Mesenchymal stem cell (in vitro differentiated cells and primary cell): ENCODE data around the gene TATDN3.

Experiments used
- DNase-seq: peaks from one replicate; pipeline ENCODE4 v3.0.0-alpha.2; 2013
- H2AFZ ChIP-seq: one replicate; pipeline ENCODE4 v1.6.1; 2013; ENCODE audit warnings: low read depth, mild to moderate bottlenecking, control low read depth, inconsistent platforms, low read length, moderate library complexity
- H2AK5ac ChIP-seq: 2 replicates; pipeline ENCODE4 v1.6.1; 2013; ENCODE audit warnings: low read length, moderate library complexity, mild to moderate bottlenecking, inconsistent platforms; ENCODE audit not compliant: severe bottlenecking
- H2BK120ac ChIP-seq: one replicate; pipeline ENCODE4 v1.6.1; 2013; ENCODE audit warnings: low read depth, mild to moderate bottlenecking, inconsistent platforms, low read length, moderate library complexity
- H2BK12ac ChIP-seq, 2 experiments: one replicate each; pipeline ENCODE4 v1.6.1; 2013; ENCODE audit warnings: inconsistent platforms in 2 of 2, low read length in 2 of 2, mild to moderate bottlenecking in 2 of 2, moderate library complexity in 2 of 2, control low read depth in 1 of 2
- H2BK15ac ChIP-seq: one replicate; pipeline ENCODE4 v1.6.1; 2013; ENCODE audit warnings: mild to moderate bottlenecking, low read depth, inconsistent platforms; ENCODE audit not compliant: poor library complexity, severe bottlenecking
- H2BK5ac ChIP-seq: 2 replicates; pipeline ENCODE4 v1.6.1; 2013; ENCODE audit warnings: low read depth, mild to moderate bottlenecking, low read length, control low read depth, inconsistent platforms; ENCODE audit not compliant: poor library complexity, severe bottlenecking
- H3K14ac ChIP-seq, 2 experiments: one replicate each; pipeline ENCODE4 v1.6.1; 2013; ENCODE audit warnings: inconsistent platforms in 2 of 2, low read length in 2 of 2, control low read depth in 1 of 2, mild to moderate bottlenecking in 1 of 2, moderate library complexity in 1 of 2
- H3K18ac ChIP-seq, 2 experiments: one replicate each; pipeline ENCODE4 v1.6.1; 2013; ENCODE audit warnings: inconsistent platforms in 2 of 2, low read length in 2 of 2, control low read depth in 1 of 2, low read depth in 1 of 2, mild to moderate bottlenecking in 1 of 2
- H3K23ac ChIP-seq, 2 experiments: one replicate each; pipeline ENCODE4 v1.6.1; 2013; ENCODE audit warnings: inconsistent platforms in 2 of 2, low read length in 2 of 2, mild to moderate bottlenecking in 2 of 2, moderate library complexity in 2 of 2, control low read depth in 1 of 2
- H3K27ac ChIP-seq: 2 replicates; pipeline ENCODE4 v1.5.1; 2013; ENCODE audit warnings: mild to moderate bottlenecking, moderate library complexity, low read length, control low read depth, inconsistent platforms; ENCODE audit not compliant: poor library complexity, severe bottlenecking
- H3K27me3 ChIP-seq, 2 experiments: 2 replicates each; pipeline versions ENCODE4 v1.6.1 to v1.7.0; 2013; ENCODE audit warnings: low read length in 2 of 2, mild to moderate bottlenecking in 2 of 2, moderate library complexity in 2 of 2, control low read depth in 1 of 2, inconsistent platforms in 1 of 2; ENCODE audit not compliant: control insufficient read depth in 1 of 2, insufficient read depth in 1 of 2
- H3K36me3 ChIP-seq, 2 experiments: 2 replicates each; pipeline versions ENCODE4 v1.6.1 to v1.7.0; 2013; ENCODE audit warnings: low read length in 2 of 2, control low read depth in 1 of 2, inconsistent platforms in 1 of 2, low read depth in 1 of 2, mild to moderate bottlenecking in 1 of 2; ENCODE audit not compliant: insufficient read depth in 2 of 2, control insufficient read depth in 1 of 2
- H3K4ac ChIP-seq, 2 experiments: one replicate each; pipeline ENCODE4 v1.6.1; 2013; ENCODE audit warnings: inconsistent platforms in 2 of 2, low read length in 2 of 2, mild to moderate bottlenecking in 2 of 2, moderate library complexity in 2 of 2, control low read depth in 1 of 2, low read depth in 1 of 2
- H3K4me1 ChIP-seq: 2 replicates; pipeline ENCODE4 v1.6.1; 2013; ENCODE audit warnings: low read depth, low read length, control low read depth; ENCODE audit not compliant: control insufficient read depth, insufficient read depth
- H3K4me2 ChIP-seq: 2 replicates; pipeline ENCODE4 v1.6.1; 2013; ENCODE audit warnings: low read length, mild to moderate bottlenecking, inconsistent platforms; ENCODE audit not compliant: poor library complexity, severe bottlenecking
- H3K4me3 ChIP-seq, 2 experiments: 2 replicates each; pipeline versions ENCODE4 v1.5.1 to v1.7.0; 2013; ENCODE audit warnings: low read length in 2 of 2, mild to moderate bottlenecking in 2 of 2, control low read depth in 1 of 2, low read depth in 1 of 2; ENCODE audit not compliant: insufficient read depth in 1 of 2
- H3K79me1 ChIP-seq: replicated peaks from 2 replicates; pipeline ENCODE4 v1.6.1; 2013; ENCODE audit warnings: mild to moderate bottlenecking, control low read depth, low read length, inconsistent platforms; ENCODE audit not compliant: poor library complexity, severe bottlenecking
- H3K9ac ChIP-seq: 2 replicates; pipeline ENCODE4 v1.7.0; 2013; ENCODE audit warnings: mild to moderate bottlenecking, low read length, moderate library complexity
- H3K9me3 ChIP-seq: 2 replicates; pipeline ENCODE4 v1.7.0; 2013; ENCODE audit warnings: mild to moderate bottlenecking, low read length; ENCODE audit not compliant: control insufficient read depth
- H4K8ac ChIP-seq: one replicate; pipeline ENCODE4 v1.6.1; 2013; ENCODE audit warnings: inconsistent platforms, mild to moderate bottlenecking, low read length, moderate library complexity
- H4K91ac ChIP-seq: one replicate; pipeline ENCODE4 v1.6.1; 2013; ENCODE audit warnings: mild to moderate bottlenecking, low read length, inconsistent platforms
- WGBS: methylation state at CpG from one replicate; pipeline ENCODE4 v1.1.7; 2013; ENCODE audit warnings: mixed read lengths; 5-methylcytosine and 5-hydroxymethylcytosine counted together

Gene TATDN3

DNA sequence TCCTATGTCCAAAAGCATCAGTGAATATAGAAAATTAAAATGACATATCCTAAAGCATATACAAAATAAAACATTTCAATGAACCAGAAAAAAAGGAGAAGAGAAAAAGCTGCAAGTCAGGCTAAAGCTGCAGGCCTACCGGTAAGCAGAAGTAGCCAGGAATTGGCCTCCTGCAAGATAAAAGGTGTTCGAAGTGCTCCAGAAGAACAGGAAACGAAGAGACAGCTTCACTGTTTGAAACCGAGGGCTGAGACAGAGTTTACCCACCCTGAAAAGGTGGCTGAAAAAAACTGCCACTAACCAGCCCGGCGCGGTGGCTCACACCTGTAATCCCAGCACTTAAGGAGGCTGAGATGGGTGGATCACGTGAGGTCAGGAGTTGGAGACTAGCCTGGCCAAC, 37.5 kb upstream of the TATDN3 start:
- no peak overlapping the region for H3K4me3 ChIP-seq
- no peak overlapping the region for H2BK15ac ChIP-seq
- H3K9me3 ChIP-seq, result no peaks in the 10 kb centered on the region
- H4K91ac ChIP-seq, result no peak overlapping the region
- no peak overlapping the region for H4K8ac ChIP-seq
- DNase-seq, result no peak
- H3K18ac ChIP-seq, result peak overlapping the region in 1 of 2 experiments; percentile 21
- H3K36me3 ChIP-seq, result peaks cover 0 to 4% of the 10 kb centered on the region in 2 experiments
- H2BK12ac ChIP-seq, result no peak overlapping the region
- H3K4ac ChIP-seq, result no peak overlapping the region
- no peak overlapping the region for H2AFZ ChIP-seq
- H3K14ac ChIP-seq, result no peak overlapping the region
- no peaks in the 10 kb centered on the region for H3K4me1 ChIP-seq
- no peak overlapping the region for H3K4me2 ChIP-seq
- no peaks in the 10 kb centered on the region for H3K27me3 ChIP-seq
- H3K9ac ChIP-seq, result no peak overlapping the region
- 88% methylated on average over 8 of the region's 8 CpGs for whole genome bisulfite sequencing
- no peak overlapping the region for H3K23ac ChIP-seq
- peaks cover 15% of the 10 kb centered on the region for H3K79me1 ChIP-seq
- no peak overlapping the region for H2BK5ac ChIP-seq
- H2BK120ac ChIP-seq, result no peak overlapping the region
- H2AK5ac ChIP-seq, result no peak overlapping the region
- no peak overlapping the region for H3K27ac ChIP-seq

DNA sequence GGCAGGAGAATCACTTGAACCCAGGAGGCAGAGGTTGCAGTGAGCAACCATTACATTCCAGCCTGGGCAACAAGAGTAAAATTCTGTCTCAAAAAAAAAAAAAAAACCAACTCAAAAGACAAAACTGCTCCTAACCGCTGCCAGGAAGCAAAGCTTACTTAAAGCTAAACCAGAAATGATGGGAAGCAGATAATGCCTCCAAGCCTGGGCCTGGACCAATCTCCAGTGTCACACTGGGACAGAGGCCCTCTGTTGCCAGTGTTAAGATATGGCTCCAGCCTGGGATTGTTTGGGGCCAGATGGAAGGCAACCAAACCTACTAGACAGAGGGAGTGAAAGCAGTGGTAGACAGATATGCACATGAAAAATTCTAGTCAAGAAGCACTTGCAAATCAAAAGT, 37.0 kb upstream of the TATDN3 start:
- Histone ChIP-seq H2BK5ac (no peak overlapping the region), H3K9me3 (no peaks in the 10 kb centered on the region), H3K4me3 (no peak overlapping the region), H4K91ac (no peak overlapping the region), H3K4me2 (no peak overlapping the region), H2AFZ (no peak overlapping the region), H3K9ac (no peak overlapping the region), H3K4me1 (no peaks in the 10 kb centered on the region), H2BK15ac (no peak overlapping the region), H3K27ac (no peak overlapping the region), H2BK12ac (no peak overlapping the region), H3K36me3 (peaks cover 0 to 4% of the 10 kb centered on the region in 2 experiments), H3K18ac (no peak overlapping the region), H4K8ac (no peak overlapping the region), H3K23ac (no peak overlapping the region), H3K4ac (no peak overlapping the region), H2BK120ac (no peak overlapping the region), H3K14ac (no peak overlapping the region), H3K27me3 (no peaks in the 10 kb centered on the region), H2AK5ac (no peak overlapping the region), H3K79me1 (peaks cover 19% of the 10 kb centered on the region)
- peak; percentile 24 for DNase-seq
- 38% methylated on average over 1 of the region's 1 CpG for WGBS

DNA sequence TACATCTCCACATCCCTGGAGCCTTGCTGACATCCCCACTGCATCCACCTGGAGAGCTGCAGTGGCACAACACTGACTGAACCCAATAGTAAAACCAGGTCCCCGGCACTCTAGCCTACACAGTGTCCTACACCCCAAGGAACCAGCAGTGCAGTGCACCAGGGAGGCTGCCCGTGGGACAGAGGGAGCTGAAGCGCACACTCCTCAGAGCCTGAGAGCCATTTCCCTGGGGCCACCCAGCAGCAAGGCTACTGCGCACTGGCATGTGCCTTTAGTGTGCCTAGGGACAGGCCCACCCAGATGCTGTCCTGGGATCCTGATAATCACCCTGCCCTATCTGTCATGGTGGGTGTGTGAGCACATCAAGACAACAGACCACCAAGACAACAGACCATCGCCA, 32.0 kb upstream of the TATDN3 start:
- H3K4me1 ChIP-seq, result no peaks in the 10 kb centered on the region
- no peak overlapping the region for H3K4me2 ChIP-seq
- no peaks in the 10 kb centered on the region for H3K27me3 ChIP-seq
- H2AFZ ChIP-seq, result no peak overlapping the region
- H2BK120ac ChIP-seq, result no peak overlapping the region
- no peak overlapping the region for H4K91ac ChIP-seq
- H3K18ac ChIP-seq, result no peak overlapping the region
- 89% methylated on average over 5 of the region's 5 CpGs for WGBS
- no peak overlapping the region for H4K8ac ChIP-seq
- no peak overlapping the region for H3K9ac ChIP-seq
- no peak overlapping the region for H2BK5ac ChIP-seq
- H3K27ac ChIP-seq, result no peak overlapping the region
- peaks cover 4 to 19% of the 10 kb centered on the region in 2 experiments for H3K36me3 ChIP-seq
- H3K23ac ChIP-seq, result no peak overlapping the region
- H2BK15ac ChIP-seq, result no peak overlapping the region
- peaks cover 39% of the 10 kb centered on the region for H3K79me1 ChIP-seq
- H3K4ac ChIP-seq, result no peak overlapping the region
- H3K14ac ChIP-seq, result no peak overlapping the region
- no peak overlapping the region for H3K4me3 ChIP-seq
- no peak overlapping the region for H2AK5ac ChIP-seq
- no peaks in the 10 kb centered on the region for H3K9me3 ChIP-seq
- H2BK12ac ChIP-seq, result no peak overlapping the region
- no peak for DNase-seq

DNA sequence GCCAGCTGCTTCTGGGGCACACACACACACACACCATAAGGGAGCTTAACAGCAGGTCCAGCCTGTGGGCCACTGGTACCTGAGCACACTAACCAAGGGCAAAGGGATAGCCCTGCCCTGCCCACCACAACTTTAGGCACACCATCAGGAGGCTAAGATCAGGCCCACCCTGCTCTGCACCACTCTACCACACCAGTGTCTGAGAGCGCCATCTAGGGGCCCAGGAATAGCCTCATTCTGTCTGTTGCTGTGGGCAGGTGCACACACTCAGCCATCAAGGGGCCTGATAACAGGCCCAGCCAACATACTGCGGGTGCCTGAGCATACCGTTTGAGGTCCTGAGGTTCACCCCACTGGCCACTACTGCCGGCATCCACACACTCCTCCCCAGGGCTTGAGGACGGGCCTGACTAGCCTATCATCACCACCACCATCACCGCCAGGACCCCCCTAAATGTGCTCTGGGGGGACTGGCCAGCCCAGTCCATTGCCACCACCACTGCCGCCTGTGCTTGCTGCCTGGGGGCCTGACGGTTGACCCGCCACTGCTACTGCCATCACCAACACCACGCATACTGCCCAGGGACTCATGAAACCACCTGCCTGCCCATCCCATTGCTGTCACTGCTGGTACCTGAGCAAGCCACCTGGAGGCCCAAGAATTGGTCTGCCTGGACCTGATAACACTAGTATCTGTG, 31.4 kb upstream of the TATDN3 start:
- no peak overlapping the region for H2AFZ ChIP-seq
- 95% methylated on average over 10 of the region's 10 CpGs for WGBS
- H2AK5ac ChIP-seq, result no peak overlapping the region
- peaks cover 37% of the 10 kb centered on the region for H3K79me1 ChIP-seq
- no peaks in the 10 kb centered on the region for H3K4me1 ChIP-seq
- no peak overlapping the region for H3K4ac ChIP-seq
- H3K4me3 ChIP-seq, result no peak overlapping the region
- H3K9me3 ChIP-seq, result no peaks in the 10 kb centered on the region
- H2BK12ac ChIP-seq, result no peak overlapping the region
- H4K91ac ChIP-seq, result peak overlapping the region; percentile 18
- H3K36me3 ChIP-seq, result peaks cover 4 to 19% of the 10 kb centered on the region in 2 experiments
- H2BK15ac ChIP-seq, result no peak overlapping the region
- H3K4me2 ChIP-seq, result no peak overlapping the region
- no peak overlapping the region for H3K18ac ChIP-seq
- DNase-seq, result peak; percentile 17
- H3K23ac ChIP-seq, result no peak overlapping the region
- no peak overlapping the region for H3K9ac ChIP-seq
- H3K27ac ChIP-seq, result no peak overlapping the region
- no peak overlapping the region for H2BK5ac ChIP-seq
- no peak overlapping the region for H2BK120ac ChIP-seq
- no peaks in the 10 kb centered on the region for H3K27me3 ChIP-seq
- no peak overlapping the region for H4K8ac ChIP-seq
- no peak overlapping the region for H3K14ac ChIP-seq
